NOMO-1 treated with DMSO at 0.1 percent for 48 hours (cell line): ENCODE measurements around the gene DMD.
"Not testable (repeated sequence)": the region's sequence is repeated elsewhere in the genome, so short reads cannot be mapped to it uniquely, and the experiment has no call there.

Experiments
- DNase-seq: peaks from one replicate; lab custom pipeline; 2025; ENCODE audit not compliant: unreplicated experiment; lab: John Stamatoyannopoulos, UW

DMD gene

GRCh38 chrX:31377821-31378220 lies 1833.5 kb downstream of the DMD start:
- not testable (repeated sequence) for DNase-seq

DNA sequence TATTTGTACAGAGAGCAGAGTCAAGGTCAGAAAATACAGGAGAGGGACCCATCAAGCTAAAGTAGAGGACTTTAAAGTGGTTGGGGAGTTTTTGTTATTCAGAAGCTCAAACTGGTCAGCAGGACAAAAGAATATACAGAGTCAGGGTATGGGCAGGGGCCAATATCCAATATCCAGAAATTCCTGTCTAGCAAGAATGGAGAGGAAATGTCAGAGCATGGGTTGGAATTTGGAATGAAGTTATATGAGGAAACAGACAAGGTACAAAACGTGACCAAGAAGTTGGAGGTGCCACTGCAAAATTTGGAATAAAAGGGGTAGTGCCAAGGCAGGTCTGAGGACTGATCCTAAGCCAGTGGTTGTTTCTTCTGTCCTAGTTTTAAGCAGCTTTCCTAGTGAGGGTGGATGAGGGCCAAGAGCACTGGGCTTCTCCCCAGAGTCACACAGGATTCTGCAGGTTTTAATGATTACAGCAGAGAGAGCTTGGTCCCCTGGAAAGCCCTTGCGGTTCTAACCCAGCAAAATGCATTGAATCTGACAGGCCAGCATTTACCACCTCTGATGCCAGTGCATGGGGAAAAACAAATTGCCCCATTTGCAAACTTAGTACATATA lies 1834.8 kb downstream of the DMD start:
- DNase-seq: no peak

DNA sequence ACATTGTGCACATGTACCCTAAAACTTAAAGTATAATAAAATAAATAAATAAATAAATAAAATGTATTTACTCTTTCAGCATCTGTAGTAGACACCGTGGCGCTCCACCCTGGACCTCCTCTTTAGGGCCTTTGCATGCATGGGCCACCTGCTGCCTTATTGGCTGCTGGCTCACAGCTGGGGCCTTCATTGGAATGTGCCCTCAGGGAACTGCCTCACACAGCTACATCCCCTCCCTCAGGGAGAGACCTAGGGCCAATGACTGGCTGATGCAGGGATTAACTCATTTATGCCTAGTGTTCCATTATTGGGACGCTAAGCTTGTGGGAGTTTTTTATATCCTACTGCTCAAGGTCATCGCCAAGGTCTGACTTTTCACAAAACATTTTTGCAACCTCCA lies 1836.6 kb downstream of the DMD start:
- DNase-seq: no peak

- DNase-seq: no peak
Measured at GRCh38 chrX:31371956-31372355, 1839.4 kb downstream of the DMD start.

DNA sequence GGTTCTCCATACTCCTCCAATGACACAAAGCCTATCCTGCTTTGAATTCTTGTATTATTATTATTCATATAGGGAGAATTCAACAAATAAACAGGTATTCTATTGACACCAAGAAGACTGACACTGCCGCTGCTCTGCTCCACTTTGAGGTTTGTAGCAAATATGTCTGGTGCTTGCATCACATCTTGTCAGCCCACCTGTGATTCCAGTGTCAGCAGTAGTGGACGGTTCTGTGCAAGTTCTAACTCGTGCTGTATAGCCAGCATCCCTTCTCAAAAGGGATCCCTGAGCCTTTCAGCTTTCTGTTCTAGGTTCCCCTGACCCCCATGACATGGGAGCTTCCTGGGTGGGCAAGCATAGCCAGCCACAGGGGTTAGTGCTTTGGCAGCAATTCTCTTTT lies 1843.5 kb downstream of the DMD start:
- no peak for DNase-seq

GRCh38 chrX:31366041-31366440 lies 1845.3 kb downstream of the DMD start:
- no peak for DNase-seq

DNA sequence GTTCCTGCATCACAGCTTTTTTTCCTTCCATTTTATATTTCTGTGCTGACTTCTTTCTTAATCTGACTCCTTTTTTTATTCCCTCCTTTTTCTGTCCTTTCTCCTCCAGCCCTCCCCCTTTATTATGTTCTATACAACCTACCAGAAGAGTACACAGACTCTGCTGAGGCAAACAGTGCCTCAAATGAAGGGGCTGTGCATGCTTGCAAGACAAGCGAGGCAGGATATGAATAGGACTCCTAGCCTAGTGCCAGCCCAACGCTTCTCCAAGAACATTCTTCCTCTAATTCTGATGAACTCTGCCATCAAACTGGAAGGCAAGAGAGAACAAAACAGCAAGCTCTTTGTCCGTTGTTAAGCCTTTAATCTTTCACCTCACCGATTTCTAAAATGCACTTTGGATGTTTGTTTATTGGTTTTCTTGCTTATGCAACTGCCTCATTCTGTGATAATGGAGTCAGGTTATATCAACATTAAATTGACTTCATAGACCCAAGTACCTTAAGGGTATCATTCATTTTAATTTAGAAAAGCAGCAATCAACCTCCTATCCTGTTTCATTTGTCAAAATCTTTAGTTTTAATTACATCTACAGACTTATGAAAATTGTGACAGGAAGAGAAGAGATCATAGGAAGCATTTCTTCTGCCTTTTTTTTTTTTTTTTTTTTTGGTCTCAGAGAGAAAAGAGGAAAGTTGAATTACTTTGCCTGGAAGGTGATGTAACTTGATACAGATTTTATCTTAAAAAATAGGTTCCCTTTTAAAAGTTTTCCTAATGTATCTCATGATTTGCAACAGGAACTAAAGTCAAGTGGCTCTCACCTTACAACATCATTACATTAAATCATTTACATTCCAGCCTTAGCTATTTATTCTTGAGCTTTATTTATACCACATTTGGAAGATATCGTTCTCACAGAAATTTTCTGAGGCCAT lies 1854.8 kb downstream of the DMD start:
- DNase-seq: no peak

DNA sequence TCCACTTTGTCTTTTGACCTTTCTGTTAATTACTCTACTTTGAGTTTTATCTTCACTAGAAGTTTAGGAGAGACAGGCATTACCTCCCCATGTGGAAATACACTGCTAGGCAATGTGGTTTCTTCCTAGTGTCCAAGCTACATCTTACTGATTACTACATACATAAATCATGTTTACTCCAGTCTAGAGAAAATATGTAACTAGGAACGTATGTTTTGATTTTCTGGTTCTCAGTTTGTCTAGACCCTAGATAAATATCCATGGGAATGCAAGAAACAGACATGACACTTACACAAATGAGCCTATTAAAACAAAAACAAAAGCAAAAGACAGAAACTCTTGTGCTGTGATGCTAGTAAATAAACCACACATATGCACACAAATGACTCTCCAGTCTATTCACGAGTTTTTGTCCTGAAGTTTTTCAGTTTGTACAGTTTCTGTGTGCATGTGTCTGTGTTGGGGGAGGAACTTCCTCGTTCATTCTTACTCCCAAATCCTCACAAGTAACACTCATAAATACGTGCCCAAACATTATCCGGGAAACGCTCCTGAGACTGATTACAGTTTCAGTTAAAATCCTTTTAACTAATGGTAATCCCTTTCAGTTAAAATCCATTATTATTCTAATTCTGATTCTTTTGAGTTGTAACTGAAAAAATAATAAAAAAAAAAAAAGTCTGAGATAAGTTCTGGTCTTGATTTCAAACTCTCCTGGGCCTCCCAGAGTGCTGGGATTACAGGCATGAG lies 1856.0 kb downstream of the DMD start:
- DNase-seq: no peak

- no peak for DNase-seq
Measured at GRCh38 chrX:31353095-31353494, 1858.3 kb downstream of the DMD start.

DNA sequence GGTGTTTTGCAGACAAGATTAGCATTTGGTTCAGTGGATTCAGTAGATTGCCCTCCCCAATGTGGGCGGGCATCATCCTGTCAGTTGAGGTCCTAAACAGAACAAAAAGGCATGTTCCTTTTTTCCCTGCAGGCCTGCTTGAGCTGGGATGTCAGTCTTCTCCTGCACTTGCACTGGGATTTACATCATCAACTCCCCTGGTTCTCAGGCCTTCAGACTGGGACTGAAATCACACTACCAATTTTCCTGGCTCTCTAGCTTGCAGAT lies 1860.6 kb downstream of the DMD start:
- no peak for DNase-seq

DNA sequence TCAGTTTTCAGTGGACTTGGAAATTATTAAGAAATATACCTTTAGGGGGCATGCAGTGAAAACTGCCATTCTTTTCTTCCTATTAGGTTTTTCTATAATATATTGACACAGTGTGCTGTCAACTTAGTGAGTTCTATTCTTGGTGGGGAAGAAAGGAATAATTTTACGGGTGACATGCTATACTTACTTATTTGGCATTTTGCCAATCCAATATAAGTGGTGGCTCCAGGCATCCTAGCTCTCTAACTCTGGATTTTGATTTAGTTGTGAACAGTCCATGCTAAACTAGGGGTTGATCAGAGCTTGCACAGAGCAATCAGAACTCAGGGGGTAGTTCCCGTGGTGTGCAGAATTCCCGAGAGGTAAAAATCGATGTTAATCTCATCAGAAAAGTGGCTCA lies 1861.8 kb downstream of the DMD start:
- DNase-seq: no peak

- DNase-seq: no peak
Measured at GRCh38 chrX:31340587-31340986, 1870.8 kb downstream of the DMD start.

GRCh38 chrX:31338991-31339350 lies 1872.4 kb downstream of the DMD start:
- DNase-seq: no peak

- DNase-seq: no peak
Measured at GRCh38 chrX:31337332-31337731, 1874.0 kb downstream of the DMD start.

- no peak for DNase-seq
Measured at GRCh38 chrX:31336419-31336818, 1874.9 kb downstream of the DMD start.

DNA sequence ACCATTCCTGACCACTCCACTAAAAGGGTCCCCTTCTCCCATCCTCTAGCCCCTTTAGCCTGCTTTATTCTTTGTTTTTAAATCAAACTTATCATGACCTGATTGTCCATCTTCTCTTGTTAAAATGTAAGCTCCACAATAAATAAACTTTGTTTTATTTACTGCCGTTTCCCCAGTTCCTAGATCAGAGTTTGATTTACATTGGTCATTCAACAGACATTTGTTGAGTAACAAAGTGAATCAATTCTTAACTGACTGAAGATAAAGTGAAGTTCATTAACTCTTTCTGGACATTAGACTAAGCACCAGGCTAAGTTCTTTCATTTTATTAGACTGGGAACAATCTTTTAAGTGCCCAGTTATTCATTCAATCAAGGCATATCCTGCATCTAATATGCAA lies 1876.4 kb downstream of the DMD start:
- no peak for DNase-seq

DNA sequence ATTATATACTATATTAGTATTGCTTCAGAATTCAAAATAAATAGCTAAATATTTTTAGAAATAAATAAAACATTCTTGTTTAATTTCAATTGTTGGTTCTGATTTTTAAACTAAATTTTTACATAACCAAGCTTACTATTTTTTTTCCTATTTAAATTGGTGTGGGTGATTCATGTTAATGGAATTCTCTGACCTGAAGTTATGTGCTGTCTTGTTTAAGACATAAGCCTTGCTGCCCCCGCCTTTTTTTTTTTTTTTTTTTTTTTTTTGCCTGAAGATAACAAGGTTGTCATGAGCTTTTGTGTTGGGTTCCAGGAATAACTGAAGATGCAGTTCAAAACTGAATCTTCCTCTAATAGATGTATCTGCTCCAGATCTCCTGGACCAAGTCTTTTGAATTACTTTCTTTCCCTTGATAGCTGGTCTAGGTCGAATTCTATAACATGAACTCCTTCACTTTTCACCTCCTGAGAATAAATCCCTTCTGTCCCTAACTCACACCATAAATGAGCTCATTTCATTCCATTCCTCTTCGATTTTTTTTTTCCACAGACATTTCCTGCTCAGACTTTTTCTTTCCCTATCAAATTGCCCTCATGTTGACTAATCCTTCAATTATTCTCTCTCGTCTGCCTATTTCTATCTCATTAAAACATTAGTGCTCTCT lies 1878.1 kb downstream of the DMD start:
- no peak for DNase-seq

- DNase-seq: no peak
Measured at GRCh38 chrX:31331928-31332327, 1879.4 kb downstream of the DMD start.

DNA sequence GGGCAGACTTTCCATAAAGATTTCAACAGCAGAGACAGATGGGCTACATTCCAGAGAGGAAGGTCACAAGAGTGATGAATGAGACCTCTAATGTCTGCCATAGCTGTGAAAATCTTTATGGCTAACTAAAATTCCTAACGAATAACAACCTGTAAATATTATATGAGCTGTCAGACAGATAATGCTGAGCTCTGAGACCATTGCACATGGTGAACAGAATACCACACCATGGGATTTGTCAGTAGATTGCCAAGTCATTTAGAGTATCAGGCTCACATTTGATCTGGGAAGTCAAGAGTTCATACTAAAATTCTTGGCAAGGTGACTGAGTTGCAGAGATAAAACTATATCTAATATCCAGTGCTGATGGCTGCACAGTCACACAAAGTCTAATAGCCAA lies 1880.3 kb downstream of the DMD start:
- DNase-seq: no peak

DNA sequence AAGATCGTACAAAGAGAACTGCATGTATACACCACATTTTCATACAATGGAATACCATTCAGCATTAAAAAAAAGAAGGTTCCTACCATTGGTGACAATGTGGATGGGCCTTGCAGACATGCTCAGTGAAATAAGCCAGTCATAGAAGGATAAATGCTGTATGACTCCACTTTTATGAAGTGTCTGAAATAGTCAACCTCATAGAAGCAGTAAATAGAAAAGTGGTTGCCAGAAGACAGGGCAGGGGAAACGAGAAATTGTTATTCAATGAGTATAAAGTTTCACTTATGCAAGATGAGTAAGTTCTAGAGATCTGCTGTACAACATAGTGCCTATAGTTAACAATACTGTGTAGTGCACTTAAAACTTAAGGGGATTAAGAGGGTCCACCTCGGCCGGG lies 1882.1 kb downstream of the DMD start:
- no peak for DNase-seq

DNA sequence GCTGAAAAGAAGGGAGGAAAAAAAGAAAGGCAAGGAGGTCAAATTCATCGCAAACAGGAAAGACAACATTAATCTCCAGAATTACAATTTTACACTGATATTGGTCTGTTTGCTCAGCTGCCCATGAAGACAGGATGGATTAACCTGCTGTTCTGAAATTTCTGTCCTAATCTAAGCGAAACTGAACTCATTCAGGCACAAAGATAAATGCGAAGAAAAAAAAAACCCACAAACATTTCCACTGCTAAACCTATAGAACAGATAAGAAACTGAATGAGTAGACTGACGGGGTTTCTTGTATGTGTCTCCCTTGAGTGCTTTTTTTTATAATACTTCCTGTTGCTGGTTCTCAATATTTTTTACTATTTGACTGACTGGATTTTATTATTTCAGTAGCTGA lies 1887.7 kb downstream of the DMD start:
- DNase-seq: no peak

DNA sequence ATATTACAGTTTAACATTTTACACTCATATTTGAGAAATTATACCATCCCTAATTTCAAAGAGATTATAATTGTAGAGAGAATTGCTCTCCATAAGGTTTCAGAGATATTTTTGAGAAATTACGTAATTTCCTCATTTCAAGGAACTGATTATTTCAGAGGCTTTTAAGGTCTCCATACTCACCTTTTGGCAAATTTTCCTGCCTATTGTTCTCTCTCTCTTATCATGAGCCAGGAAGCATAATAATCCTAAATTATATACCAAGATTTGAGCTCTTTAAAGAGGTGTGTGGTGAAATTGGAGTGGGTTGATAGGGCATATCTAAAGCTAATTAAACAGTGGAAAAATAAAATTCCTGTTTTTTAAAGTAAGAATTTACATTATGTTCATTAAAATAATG lies 1890.6 kb downstream of the DMD start:
- DNase-seq: no peak
